ENCODE measurements around the gene SUSD3.
A peak's percentile ranks its signal among the peaks of the same experiment; 100 is the strongest.
"Not testable (repeated sequence)": the region's sequence is repeated elsewhere in the genome, so short reads cannot be mapped to it uniquely, and the experiment has no call there.

The SUSD3 gene

DNA sequence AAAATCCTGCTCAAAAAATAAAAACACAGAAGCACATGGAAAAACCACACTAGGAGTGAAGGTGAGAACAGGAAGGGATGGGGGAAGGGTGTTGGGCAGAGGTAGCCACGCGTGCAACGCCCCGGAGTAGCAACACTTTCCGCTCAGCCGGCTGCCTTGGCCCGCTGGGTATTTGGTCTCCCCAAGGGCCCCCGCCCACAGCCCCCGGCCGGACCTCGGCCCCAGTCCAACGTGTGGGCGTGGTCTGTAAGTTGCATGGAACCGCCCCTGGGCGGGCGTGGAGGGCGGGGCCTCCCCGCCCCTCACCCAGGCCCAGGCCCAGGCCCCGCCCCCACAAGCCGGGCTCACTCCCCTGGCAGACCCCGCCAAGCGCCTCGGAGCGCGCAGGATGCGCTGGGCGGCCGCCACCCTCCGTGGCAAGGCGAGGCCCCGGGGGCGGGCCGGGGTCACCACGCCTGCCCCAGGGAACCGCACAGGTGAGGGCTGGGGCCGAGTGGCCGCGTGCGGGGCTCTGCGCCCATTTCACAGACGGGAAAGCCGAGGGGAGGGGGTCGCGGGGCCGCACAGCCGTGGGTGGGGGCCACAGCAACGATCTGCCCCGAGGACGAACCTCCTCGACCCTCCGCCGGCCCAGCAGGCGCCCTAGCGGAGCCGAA is at the start of gene SUSD3:
TSS of gene SUSD3 (plus strand) at position 347 of the 656 bp plus-strand sequence. CDS start at position 389, 42 bp downstream.
- Histone ChIP-seq H3K27ac (ENCODE audit: low read depth, low read length) (no peak within 1 kb of the TSS), H3K4me1 (ENCODE audit: control insufficient read depth, insufficient read depth, low read length) (no peaks in the 10 kb centered on the region), H3K4me3 (ENCODE audit: low read length) (peak within 1 kb of the TSS; percentile 54), H3K9ac (ENCODE audit: low read length) (no peak within 1 kb of the TSS), H3K27me3 (ENCODE audit: control insufficient read depth, insufficient read depth, low read length) (no peaks in the 10 kb centered on the region), H3K36me3 (ENCODE audit: control insufficient read depth, insufficient read depth, low read length) (no peaks in the 10 kb centered on the region)

DNA sequence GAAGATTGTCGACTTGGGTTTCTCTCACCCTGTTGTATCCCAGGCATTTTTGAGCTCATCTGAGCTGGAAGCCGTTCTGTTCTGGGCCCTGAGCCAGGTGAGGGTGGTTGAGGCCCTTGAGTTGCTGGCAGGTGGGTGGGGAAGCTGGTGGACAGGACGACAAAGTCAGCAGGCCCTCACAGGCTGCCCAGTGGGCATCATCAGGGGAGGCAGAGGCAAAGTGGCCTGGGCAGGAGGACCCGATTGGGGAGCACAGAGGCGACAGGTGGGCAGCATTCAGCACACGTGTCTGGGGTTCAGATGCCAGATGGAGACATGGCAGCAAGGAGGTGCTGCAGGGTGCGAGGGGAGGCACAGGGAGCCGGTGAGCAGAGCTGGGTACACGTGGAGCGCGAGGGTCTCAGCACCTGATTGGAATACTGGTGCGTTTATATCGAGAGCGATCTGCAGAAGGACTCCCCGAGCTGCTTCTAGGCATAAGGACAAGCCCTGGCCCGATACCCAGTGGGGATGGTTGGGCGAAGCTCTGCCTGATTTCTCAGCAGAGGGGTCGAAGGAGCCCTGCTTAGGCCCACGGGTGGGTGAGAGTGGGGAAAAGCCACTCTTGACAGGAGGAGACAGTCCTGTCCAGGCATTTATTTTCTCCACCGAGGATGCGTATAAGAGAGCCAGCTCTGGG is 49.0 kb upstream of the SUSD3 start:
- Histone ChIP-seq H3K27me3 (ENCODE audit: control insufficient read depth, insufficient read depth, low read length) (no peaks in the 10 kb centered on the region), H3K4me3 (ENCODE audit: low read length) (no peak overlapping the region), H3K27ac (ENCODE audit: low read depth, low read length) (no peak overlapping the region), H3K9ac (ENCODE audit: low read length) (no peak overlapping the region), H3K36me3 (ENCODE audit: control insufficient read depth, insufficient read depth, low read length) (no peaks in the 10 kb centered on the region), H3K4me1 (ENCODE audit: control insufficient read depth, insufficient read depth, low read length) (no peaks in the 10 kb centered on the region)

DNA sequence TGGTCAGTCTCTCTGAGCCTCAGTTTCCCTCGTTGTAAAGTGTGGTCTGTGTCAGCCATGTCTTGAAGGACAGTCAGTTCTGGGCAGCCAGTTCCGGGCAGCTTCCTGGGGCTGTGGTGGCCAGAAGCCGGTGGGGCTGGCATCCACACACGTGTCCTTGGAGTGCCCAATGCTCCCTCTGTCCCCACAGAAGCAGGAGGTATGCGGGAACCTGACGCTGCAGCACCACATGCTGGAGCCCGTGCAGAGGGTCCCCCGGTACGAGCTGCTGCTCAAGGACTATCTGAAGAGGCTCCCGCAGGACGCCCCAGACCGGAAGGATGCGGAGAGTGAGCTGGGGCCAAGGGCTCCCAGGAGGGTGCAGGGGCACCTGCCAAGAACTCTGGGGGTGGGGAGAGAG is 48.4 kb upstream of the SUSD3 start:
- H3K9ac ChIP-seq (ENCODE audit: low read length) = no peak overlapping the region
- H3K4me1 ChIP-seq (ENCODE audit: control insufficient read depth, insufficient read depth, low read length) = no peaks in the 10 kb centered on the region
- no peaks in the 10 kb centered on the region for H3K27me3 ChIP-seq (ENCODE audit: control insufficient read depth, insufficient read depth, low read length)
- no peak overlapping the region for H3K27ac ChIP-seq (ENCODE audit: low read depth, low read length)
- H3K36me3 ChIP-seq (ENCODE audit: control insufficient read depth, insufficient read depth, low read length) = no peaks in the 10 kb centered on the region
- no peak overlapping the region for H3K4me3 ChIP-seq (ENCODE audit: low read length)

DNA sequence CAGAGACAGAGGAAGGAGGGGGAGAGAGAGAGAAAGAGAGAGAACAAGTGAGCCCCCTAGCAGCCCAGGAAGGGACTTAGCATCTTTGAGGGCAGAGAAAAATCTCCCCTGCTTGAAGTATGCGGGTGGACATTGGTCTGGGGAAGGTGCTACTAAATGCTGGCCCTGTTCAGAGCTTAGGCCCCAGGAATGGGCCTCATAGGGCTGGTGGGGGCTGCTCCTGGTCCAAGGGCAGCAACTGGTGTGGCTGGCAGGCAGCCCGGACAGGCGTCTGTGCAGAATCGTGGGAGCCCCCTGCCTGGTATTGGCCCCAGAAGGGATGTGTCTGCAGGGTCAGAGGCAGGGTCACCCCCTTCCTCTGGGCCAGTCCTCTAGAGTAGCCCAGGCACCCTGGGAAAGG is 47.8 kb upstream of the SUSD3 start:
- H3K4me3 ChIP-seq (ENCODE audit: low read length) = no peak overlapping the region

GRCh38 chr9:93011114-93011513 is 47.4 kb upstream of the SUSD3 start:
- Histone ChIP-seq H3K4me1 (ENCODE audit: control insufficient read depth, insufficient read depth, low read length) (no peaks in the 10 kb centered on the region), H3K27ac (ENCODE audit: low read depth, low read length) (no peak overlapping the region)

More for the DNA sequence above, 47.8 kb upstream of the SUSD3 start:
- H3K4me1 ChIP-seq (ENCODE audit: control insufficient read depth, insufficient read depth, low read length) = no peaks in the 10 kb centered on the region
- no peaks in the 10 kb centered on the region for H3K27me3 ChIP-seq (ENCODE audit: control insufficient read depth, insufficient read depth, low read length)
- no peaks in the 10 kb centered on the region for H3K36me3 ChIP-seq (ENCODE audit: control insufficient read depth, insufficient read depth, low read length)
- no peak overlapping the region for H3K9ac ChIP-seq (ENCODE audit: low read length)
- H3K27ac ChIP-seq (ENCODE audit: low read depth, low read length) = no peak overlapping the region

GRCh38 chr9:93012963-93013855 is 45.3 kb upstream of the SUSD3 start:
- Histone ChIP-seq H3K4me3 (ENCODE audit: low read length) (no peak overlapping the region), H3K9ac (ENCODE audit: low read length) (no peak overlapping the region), H3K36me3 (ENCODE audit: control insufficient read depth, insufficient read depth, low read length) (no peaks in the 10 kb centered on the region), H3K27me3 (ENCODE audit: control insufficient read depth, insufficient read depth, low read length) (no peaks in the 10 kb centered on the region), H3K4me1 (ENCODE audit: control insufficient read depth, insufficient read depth, low read length) (no peaks in the 10 kb centered on the region), H3K27ac (ENCODE audit: low read depth, low read length) (no peak overlapping the region)

More at GRCh38 chr9:93011114-93011513, 47.4 kb upstream of the SUSD3 start:
- H3K27me3 ChIP-seq (ENCODE audit: control insufficient read depth, insufficient read depth, low read length) = no peaks in the 10 kb centered on the region
- no peaks in the 10 kb centered on the region for H3K36me3 ChIP-seq (ENCODE audit: control insufficient read depth, insufficient read depth, low read length)
- H3K9ac ChIP-seq (ENCODE audit: low read length) = no peak overlapping the region
- no peak overlapping the region for H3K4me3 ChIP-seq (ENCODE audit: low read length)

GRCh38 chr9:93013856-93014582 is 44.5 kb upstream of the SUSD3 start:
- Histone ChIP-seq H3K4me1 (ENCODE audit: control insufficient read depth, insufficient read depth, low read length) (no peaks in the 10 kb centered on the region), H3K27ac (ENCODE audit: low read depth, low read length) (no peak overlapping the region), H3K36me3 (ENCODE audit: control insufficient read depth, insufficient read depth, low read length) (no peaks in the 10 kb centered on the region)

DNA sequence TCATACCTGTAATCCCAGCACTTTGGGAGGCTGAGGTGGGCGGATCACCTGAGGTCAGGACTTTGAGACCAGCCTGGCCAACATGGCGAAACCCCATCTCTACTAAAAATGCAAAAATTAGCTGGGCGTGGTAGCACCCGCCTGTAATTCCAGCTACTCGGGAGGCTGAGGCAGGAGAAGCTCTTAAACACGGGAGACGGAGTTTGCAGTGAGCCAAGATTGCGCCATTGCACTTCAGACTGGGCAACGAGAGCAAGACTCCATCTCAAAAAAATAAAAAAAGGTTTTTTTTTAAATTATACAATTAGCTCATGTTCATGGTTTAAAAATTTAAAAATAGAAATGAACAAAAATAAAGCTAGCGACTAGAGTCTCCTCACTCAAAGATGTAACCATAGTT is 43.3 kb upstream of the SUSD3 start:
- H3K27ac ChIP-seq (ENCODE audit: low read depth, low read length); H3K9ac ChIP-seq (ENCODE audit: low read length); H3K27me3 ChIP-seq (ENCODE audit: control insufficient read depth, insufficient read depth, low read length); H3K4me3 ChIP-seq (ENCODE audit: low read length); H3K36me3 ChIP-seq (ENCODE audit: control insufficient read depth, insufficient read depth, low read length); H3K4me1 ChIP-seq (ENCODE audit: control insufficient read depth, insufficient read depth, low read length): not testable (repeated sequence)

More at GRCh38 chr9:93013856-93014582, 44.5 kb upstream of the SUSD3 start:
- H3K4me3 ChIP-seq (ENCODE audit: low read length) = no peak overlapping the region
- H3K27me3 ChIP-seq (ENCODE audit: control insufficient read depth, insufficient read depth, low read length) = no peaks in the 10 kb centered on the region
- H3K9ac ChIP-seq (ENCODE audit: low read length) = no peak overlapping the region

DNA sequence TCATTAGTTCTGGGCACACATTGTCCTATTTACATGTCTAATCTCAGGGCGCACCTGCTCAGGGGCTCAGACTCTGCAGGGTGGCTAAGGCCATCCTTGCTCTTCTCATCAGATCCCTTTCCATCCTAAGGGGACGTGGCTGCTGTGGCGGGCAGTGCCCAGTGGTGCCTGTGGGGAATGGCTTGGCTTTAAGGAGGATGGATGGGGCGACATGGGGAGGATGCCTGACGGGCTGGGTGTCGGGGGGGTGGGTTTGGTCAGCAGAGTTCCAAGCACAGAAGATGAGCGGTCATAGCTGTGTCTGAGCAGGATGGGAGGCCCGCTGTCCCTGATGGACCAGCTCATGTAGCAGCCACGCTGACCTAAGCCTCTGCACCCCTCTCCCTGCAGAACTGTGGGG is 40.9 kb upstream of the SUSD3 start:
- Histone ChIP-seq H3K27ac (ENCODE audit: low read depth, low read length) (no peak overlapping the region), H3K4me3 (ENCODE audit: low read length) (no peak overlapping the region), H3K9ac (ENCODE audit: low read length) (no peak overlapping the region), H3K4me1 (ENCODE audit: control insufficient read depth, insufficient read depth, low read length) (no peaks in the 10 kb centered on the region), H3K36me3 (ENCODE audit: control insufficient read depth, insufficient read depth, low read length) (peaks cover 3% of the 10 kb centered on the region), H3K27me3 (ENCODE audit: control insufficient read depth, insufficient read depth, low read length) (no peaks in the 10 kb centered on the region)

DNA sequence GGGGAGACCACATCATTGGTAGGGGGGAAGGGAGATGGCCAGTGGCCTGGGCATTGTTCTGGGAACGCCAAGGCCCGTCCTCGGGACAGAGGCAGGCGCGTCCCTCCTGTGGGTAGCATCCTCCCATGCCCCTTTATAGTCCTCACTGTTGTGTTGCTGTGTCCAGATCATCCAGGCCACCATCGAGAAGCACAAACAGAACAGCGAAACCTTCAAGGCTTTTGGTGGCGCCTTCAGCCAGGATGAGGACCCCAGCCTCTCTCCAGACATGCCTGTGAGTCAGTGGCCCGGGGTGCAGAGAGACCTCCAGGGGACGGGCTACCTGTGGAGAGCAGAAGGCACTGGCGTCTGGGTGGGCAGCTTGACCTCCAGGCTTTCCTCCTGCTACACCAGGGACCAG is 38.4 kb upstream of the SUSD3 start:
- Histone ChIP-seq H3K36me3 (ENCODE audit: control insufficient read depth, insufficient read depth, low read length) (peaks cover 3% of the 10 kb centered on the region), H3K9ac (ENCODE audit: low read length) (no peak overlapping the region), H3K4me3 (ENCODE audit: low read length) (no peak overlapping the region), H3K27ac (ENCODE audit: low read depth, low read length) (no peak overlapping the region), H3K27me3 (ENCODE audit: control insufficient read depth, insufficient read depth, low read length) (no peaks in the 10 kb centered on the region), H3K4me1 (ENCODE audit: control insufficient read depth, insufficient read depth, low read length) (no peaks in the 10 kb centered on the region)

- H3K4me1 ChIP-seq (ENCODE audit: control insufficient read depth, insufficient read depth, low read length) = no peaks in the 10 kb centered on the region
- H3K27ac ChIP-seq (ENCODE audit: low read depth, low read length) = no peak overlapping the region
- no peaks in the 10 kb centered on the region for H3K27me3 ChIP-seq (ENCODE audit: control insufficient read depth, insufficient read depth, low read length)
Observed at GRCh38 chr9:93020771-93021670, 37.5 kb upstream of the SUSD3 start.

More at GRCh38 chr9:93020771-93021670, 37.5 kb upstream of the SUSD3 start:
- Histone ChIP-seq H3K4me3 (ENCODE audit: low read length) (no peak overlapping the region), H3K9ac (ENCODE audit: low read length) (no peak overlapping the region), H3K36me3 (ENCODE audit: control insufficient read depth, insufficient read depth, low read length) (peaks cover 3% of the 10 kb centered on the region)
